Breast epithelium (tissue), 3 donors: ENCODE measurements around the gene FAM227A.

Experiments
- CTCF ChIP-seq, 3 donors: fragments of 450-650 bp; IDR thresholded peaks; one replicate each; pipeline ENCODE4 v1.5.1; 2016 to 2017; ENCODE audit warnings: antibody characterized with exemption in 3 of 3, mild to moderate bottlenecking in 3 of 3, moderate library complexity in 3 of 3
- POLR2A ChIP-seq: fragments of 450-650 bp; IDR thresholded peaks from one replicate; pipeline ENCODE4 v1.6.1; 2016; ENCODE audit warnings: antibody characterized with exemption, mild to moderate bottlenecking, moderate library complexity

- TF ChIP-seq CTCF (IDR thresholded peaks at IDR 0.05) (no peak), POLR2A (no peak)
Observed at GRCh38 chr22:38540701-38541100, 115.5 kb downstream of the FAM227A start.
